Fibroblast of lung (primary cell): Measurements from ENCODE around the gene SLC31A1.

Experiments used
- CTCF ChIP-seq, 2 donors: IDR thresholded peaks in 1 of 2; conservative IDR thresholded peaks in 1 of 2; 1 replicate in 1 of 2; 2 replicates in 1 of 2; pipeline ENCODE4 v1.5.1; 2011 to 2012; ENCODE audit warnings: low read length in 2 of 2, control low read depth in 1 of 2, inconsistent platforms in 1 of 2, low read depth in 1 of 2, mild to moderate bottlenecking in 1 of 2
- EZH2 ChIP-seq: IDR thresholded peaks from 2 replicates; pipeline ENCODE4 v1.5.1; 2012; ENCODE audit warnings: low read length, control low read depth, mild to moderate bottlenecking; ENCODE audit errors: missing control alignments

- TF ChIP-seq CTCF (conservative IDR thresholded peaks at IDR 0.05 in 1 of 2, IDR thresholded peaks at IDR 0.05 in 1 of 2; ENCODE audit: low read depth in 1 of 2, low read length in 2 of 2) (no peak), EZH2 (no peak)
These were observed 2.6 kb downstream of the SLC31A1 start for GRCh38 chr9:113223963-113224362.
